GM18502 (cell line): Measurements from ENCODE around the gene PTPRJ.
A peak's percentile ranks its signal among the peaks of the same experiment; 100 is the strongest.

Source experiments
- ATAC-seq: cut with Tn5 transposase; IDR thresholded peaks from one replicate; pipeline ENCODE4 v1.9.1; 2021; ENCODE audit warnings: mild to moderate bottlenecking; ENCODE audit not compliant: unreplicated experiment, poor library complexity

Gene PTPRJ

DNA sequence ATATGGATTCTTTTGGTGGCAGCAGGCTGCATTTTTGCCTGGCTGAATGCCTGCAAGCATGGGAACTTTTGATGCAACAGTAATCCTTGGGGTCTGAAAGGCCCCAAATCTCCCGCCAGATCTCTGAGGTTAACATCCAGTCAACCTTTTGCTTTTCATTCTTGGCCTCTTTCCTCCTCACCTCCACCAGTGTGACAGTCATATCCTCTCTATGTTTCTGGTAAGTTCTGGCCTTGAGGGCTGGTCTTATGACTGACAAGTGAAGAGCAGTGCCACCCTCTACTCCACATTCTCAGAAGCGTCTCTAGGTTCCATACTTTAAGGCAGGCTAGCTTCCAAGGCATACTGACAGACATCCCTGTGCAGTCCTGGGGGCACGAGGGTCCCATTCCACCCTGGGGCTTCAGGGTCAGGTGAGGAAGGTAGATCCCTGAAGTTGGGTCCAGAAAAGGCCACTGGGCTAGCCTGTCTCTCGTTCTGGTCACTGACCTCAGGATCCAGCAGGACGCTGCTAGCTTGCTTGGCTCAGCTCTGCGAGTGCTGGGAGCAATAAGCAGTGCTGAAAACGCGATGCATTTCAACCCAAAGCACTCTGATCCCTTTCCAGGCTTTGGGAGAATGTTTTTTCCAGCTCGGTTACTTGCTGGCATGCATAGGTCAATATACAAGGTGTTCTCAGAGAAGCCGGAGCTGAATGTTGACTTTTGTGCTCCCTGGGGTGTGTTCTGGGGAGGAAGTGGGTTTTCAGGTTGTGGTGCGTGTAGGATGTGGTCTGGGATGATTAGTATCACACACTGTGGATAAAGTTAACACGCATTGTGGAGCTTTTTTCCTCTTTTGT is 75.2 kb downstream of the PTPRJ start:
- ATAC-seq, result peak; percentile 76

DNA sequence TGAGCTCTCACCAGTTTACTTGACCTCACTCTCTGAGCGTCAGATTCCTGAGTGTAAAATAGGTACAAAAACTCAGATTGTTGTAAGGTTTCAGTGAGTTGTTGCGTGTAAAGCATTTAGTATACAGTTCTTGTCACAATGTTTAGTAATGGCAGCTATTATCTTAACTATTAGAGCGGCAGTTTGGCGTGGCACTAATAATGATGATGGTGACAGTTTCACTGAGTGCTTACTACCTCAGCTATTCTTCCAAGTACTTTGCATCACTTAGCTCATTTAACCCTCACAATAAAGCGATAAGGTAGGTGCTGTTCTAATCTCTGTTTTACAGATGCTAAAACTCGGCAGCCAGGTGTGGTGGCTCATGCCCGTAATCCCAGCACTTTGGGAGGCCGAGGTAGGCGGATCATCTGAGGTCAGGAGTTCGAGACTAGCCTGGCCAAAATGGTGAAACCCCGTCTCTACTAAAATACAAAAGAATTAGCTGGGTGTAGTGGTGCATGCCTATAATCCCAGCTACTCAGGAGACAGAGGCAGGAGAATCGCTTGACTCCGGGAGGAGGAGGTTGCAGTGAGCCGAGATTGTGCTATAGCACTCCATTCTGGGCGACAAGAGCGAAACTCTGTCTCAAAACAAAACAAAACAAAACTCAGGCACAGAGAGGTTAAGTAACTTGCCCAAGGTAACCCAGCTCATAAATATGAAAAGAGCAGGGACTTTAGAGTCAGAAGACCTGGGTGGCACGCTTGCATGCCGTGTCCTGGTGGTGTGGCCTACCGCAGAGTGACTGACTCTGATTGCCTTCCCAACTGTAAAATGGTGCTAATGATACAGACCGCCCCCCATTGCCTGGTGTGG is 76.2 kb downstream of the PTPRJ start:
- no peak for ATAC-seq

DNA sequence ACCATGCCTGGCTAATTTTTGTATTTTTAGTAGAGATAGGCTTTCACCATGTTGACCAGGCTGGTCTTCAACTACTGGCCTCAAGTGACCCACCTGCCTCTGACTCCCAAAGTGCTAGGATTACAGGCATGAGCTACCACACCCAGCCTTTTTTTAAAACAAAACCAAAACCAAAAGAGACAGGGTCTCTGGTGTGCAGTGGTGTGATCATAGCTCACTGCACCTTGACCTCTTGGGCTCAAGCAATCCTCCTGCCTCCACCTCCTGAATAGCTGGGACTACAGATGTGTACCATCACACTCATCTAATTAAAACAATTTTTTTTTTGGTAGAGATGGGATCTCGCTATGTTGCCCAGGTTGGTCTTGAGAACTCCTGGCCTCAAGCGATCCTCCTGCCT is 77.7 kb downstream of the PTPRJ start:
- no peak for ATAC-seq

DNA sequence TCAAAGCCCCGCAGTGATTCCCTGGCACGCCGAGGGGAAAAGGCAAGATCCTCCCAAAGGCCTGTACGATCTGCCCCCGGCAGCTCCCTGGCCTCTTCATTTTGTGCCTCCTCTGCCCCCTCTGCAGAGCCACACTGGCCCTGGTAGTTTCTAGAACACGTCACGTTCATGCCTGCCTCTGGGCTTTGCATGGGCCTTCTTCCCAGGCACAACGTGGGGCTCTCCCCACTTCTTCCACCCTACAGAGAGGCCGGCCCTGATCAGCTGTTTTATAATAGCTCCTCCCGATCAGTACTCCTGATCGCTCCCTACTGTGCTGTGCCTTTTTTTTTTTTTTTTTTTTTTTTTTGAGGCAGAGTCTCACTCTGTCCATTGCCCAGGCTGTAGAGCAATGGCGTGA is 78.4 kb downstream of the PTPRJ start:
- no peak for ATAC-seq

DNA sequence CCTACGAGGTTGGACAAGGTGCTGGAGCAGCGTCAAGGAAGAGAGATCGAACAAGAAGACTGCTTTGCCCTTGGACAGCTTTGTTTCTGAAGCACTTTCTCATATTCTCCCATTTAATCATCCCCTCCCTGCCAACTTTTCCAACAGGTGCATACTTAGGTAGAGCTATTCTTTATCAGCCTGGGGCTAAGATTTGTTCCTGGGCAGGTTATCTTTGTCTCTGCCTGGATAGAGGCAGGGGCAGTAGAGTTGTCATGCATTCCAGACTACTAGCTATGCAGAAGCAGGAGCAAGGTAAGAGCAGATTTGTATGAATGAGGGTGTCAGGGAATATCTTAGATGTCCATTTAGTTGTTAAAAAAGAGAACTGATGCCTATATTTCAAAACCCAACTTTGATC is 82.3 kb downstream of the PTPRJ start:
- no peak for ATAC-seq

DNA sequence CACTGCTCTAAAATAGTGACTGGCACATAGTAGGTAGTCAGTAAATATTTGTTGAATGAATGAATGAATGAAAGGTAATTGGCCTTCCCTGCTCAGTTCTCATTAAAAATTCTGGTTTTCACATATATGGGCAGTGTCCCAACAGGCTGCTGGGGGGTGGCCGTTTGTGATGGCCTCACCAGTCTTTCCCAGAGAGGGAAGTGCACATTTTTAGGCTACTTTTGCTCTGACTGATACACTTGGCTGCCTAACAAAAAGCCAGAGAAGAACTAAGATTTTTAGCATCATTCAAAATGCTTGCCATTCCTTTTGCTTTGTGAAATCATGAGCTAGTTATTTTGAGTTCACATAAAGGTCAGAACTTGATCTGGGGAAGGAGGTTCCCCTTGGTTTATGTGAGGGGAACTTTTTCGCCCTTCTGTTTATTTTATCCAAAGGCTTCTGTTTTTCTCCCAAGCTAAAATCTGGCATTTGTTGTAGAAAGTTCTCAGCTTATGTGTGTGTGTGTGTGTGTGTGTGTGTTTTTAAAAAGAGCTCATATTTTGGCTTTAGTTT is 83.1 kb downstream of the PTPRJ start:
- ATAC-seq, result no peak

DNA sequence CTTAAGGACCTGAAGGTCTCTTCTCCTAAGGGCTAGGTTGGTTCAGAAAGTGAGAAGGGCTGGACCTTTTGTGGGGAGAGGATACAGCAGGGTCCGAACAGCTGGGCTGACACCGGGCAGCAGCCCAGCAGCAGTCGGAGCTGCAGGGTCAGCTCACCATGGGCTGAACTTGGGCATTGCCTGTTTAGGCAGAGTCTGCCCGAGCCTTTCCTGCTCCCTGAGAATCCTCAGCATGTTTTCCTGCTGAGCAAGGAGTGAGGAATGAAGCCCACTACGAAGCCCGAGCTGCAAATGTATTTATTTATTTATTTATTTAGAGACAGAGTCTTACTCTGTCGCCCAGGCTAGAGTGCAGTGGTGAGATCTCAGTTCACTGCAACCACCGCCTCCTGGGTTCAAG is 83.9 kb downstream of the PTPRJ start:
- ATAC-seq, result no peak

DNA sequence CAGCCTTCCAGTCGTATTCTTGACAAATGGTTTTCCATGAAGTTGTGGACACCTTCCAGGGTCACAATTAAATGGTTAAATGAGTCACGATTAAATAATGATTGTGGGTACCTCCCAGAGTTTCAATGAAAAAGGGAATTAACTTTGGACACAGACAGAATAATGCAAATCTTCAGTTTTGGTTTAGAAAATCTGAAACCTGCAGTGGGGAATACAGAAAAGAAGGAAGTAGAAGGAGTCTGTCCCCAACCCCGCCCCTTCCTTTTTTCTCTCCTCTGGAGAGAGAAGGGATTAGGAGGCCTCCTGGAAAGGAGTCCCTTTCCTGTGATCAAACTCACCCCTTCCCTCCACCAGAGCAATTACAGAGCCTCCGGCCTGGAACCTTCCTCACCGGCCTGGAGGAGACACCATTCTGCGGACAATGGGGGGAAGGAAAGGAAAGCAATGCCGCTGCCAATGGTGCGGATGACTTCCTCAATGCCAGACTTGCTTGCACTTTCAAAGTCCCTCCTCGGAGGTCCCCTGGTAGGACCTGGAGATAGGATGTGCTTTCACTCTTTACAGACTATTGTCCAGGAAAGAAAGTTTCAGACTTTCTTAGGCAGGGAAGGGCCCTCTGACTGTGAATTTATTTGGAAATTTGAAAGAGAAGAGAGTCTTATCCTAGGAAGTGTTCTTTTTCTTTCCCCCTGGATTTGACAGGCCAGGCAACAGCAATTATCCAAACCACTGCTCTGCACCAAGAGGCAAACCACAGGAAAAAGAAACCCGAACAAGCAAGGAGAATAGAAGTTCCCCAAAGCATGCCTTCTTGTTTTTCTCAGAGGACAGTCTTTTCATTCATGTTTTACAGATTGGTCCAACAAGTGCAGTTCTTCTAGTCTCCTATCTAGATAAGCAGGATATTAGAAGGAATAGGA is 86.8 kb downstream of the PTPRJ start:
- no peak for ATAC-seq

DNA sequence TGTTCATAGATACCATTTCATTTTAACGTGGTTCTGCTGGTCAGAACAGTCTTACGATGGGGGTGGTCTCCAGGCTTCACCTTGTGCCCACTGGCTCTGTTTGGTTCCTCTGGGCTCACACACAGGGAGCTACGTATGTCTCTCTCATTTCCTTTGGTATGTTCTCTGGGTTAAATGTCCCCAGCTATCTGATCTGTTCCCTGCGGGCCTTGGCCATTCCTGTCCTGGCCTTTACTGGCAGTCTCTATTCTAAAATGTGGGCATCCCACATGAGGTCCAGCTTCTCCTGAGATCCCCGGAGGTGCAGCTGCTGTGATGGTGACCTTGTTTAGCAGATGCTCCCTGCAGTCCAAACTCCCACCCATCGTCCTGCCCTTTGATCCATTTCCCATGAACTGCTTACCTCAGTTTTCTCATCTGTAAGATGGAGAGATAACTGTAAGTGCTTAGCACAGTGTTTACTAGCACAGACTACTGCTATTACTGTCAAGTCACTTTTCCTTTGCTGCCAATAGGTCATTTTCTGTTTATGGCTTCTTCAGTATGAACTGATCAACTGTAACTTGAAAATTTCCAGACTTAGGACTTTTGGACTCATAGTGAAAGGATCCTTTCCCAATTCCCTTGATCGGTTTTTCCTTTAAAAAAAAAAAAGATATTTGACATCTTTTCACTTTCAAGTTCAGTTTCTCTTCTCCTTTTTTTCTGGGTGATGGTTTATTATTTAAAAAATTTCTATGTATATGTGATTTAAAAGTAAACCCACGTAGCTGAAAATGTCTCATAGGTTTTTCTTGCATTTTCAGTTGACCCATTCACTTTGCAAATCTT is 92.9 kb downstream of the PTPRJ start:
- no peak for ATAC-seq

DNA sequence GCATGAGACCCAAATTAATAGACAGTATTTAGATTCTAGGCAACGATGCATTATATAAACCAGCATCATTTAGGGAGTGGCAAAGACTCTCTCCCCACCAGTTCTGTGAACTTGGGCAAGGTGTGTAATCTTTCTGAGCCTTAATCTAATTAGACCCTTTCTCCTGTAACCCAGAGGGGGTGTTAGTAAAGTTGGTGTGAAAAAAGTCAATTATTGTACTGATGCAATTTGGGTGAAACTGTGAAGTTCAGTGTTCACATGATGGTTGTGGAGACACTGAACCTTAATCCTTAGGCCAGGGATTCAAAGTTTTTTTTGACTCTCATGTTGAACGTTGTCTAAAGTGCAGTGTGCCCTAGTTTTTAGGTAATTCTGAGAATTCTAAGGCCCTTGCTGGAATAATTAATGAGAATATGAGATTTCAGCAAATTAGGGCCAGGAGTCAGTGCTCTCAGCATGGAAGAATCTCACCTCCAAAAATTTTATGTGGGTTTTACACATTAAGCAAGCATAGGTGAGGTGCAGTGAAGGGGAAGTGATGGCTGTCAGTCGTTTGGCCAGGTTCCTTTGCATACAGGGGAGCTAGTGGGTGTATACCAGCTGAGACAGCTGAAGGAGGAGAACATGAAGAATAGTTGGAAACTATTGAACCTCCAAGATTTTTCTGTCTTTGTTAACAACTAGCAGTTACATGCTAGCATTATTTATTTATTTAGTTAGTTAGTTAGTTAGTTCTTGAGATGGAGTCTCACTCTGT is 94.2 kb downstream of the PTPRJ start:
- peak; percentile 63 for ATAC-seq

DNA sequence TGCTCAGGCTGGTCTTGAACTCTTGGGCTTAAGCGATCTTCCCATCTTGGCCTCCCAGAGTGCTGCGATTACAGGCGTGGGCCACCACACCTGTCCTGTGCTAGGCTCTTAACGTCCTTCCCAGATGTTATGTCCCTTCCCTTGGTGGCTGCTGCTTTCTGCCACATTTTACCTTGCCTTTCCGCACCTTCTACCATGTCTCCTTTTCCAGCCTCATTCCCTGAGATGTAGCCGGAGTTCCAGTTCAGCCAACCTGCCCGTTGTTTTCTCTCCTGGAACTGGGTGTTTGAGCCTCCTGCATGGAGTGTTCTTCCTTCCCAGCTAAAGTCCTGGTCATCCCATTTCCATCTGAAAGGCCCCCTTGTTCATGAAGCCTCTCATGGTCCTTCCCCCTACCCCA is 95.3 kb downstream of the PTPRJ start:
- no peak for ATAC-seq

DNA sequence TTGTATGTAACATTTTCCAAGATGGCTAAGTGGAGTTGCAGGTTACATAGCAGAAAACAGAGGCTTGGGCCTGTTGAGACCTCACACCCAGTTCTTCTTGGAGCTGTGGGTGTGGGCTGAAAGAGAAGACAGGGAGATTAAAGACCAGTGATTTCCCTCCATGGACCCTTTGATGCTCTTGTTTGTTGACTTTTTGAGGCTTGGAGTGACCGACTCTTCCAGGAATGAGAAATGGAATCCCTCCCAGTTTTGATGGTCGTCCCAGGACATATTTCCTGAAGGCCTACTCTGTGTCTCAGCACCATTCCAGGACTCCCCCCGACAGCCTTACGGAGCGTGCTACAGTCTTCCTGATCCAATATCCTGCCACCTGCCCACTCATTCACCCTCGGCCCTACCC is 96.9 kb downstream of the PTPRJ start:
- ATAC-seq, result no peak

DNA sequence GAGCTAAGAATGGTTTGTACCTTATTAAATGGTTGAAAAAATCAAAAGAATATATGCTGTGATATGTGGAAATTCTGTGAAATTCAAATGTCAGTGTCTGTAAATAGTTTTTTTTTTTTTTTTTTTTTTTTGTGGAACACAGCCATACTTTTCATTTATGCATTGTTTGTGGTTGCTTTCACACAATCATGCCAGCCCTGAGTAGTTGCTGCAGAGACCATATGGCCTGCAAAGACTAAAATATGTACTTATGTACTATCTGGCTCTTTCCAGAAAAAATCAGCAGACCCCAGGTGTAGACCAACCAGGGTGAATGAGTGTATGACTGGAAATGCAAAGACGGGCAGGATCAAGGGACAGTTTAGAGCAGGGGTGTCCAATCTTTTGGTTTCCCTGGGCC is 98.3 kb downstream of the PTPRJ start:
- ATAC-seq, result no peak

DNA sequence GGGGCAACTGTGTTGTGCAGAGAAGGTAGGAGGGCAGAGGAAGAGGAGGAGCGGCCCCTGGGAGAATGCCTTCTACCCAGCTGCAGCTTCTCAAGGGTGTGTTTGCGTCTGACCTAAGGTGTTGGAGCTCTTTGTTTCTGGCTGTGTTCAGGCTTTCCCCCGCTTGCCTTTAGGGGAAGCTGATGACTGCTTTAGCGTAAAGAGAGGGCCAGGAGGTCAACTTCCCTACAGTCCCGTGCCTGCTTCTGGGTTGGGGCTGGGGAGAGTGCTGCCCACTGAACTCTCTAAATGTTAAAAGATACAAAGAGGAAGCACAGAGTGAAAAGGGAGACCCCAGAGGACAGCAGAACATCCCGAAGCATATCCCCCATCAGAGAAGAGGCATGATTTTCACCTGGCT is 99.2 kb downstream of the PTPRJ start:
- ATAC-seq, result no peak

DNA sequence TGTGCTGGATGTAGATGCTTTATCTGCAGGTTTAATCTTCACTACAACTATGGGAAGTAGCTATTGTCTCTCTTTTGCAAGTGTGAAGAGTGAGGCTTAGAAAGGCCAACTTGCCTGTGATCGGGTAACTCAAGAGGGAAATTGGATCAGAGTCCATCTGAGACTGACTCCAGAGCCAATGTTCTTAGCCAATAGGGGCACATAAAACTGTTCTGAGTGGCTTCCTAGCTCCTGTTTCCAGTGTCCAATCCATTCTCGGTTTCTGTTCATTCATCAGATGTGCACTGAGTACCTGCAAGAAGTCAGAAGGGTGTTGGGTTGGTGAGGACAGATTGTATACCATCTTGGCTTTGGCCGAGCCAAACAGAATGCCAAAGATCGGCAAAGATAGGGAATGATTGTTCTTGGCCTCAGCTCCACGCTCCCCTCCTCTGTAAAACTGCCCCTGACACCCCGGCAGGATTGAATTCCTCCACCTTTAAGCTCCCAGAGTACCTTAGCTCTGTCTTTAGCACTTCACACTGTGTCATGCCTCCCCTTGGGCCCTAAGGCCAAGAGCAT is 100.0 kb downstream of the PTPRJ start:
- no peak for ATAC-seq

DNA sequence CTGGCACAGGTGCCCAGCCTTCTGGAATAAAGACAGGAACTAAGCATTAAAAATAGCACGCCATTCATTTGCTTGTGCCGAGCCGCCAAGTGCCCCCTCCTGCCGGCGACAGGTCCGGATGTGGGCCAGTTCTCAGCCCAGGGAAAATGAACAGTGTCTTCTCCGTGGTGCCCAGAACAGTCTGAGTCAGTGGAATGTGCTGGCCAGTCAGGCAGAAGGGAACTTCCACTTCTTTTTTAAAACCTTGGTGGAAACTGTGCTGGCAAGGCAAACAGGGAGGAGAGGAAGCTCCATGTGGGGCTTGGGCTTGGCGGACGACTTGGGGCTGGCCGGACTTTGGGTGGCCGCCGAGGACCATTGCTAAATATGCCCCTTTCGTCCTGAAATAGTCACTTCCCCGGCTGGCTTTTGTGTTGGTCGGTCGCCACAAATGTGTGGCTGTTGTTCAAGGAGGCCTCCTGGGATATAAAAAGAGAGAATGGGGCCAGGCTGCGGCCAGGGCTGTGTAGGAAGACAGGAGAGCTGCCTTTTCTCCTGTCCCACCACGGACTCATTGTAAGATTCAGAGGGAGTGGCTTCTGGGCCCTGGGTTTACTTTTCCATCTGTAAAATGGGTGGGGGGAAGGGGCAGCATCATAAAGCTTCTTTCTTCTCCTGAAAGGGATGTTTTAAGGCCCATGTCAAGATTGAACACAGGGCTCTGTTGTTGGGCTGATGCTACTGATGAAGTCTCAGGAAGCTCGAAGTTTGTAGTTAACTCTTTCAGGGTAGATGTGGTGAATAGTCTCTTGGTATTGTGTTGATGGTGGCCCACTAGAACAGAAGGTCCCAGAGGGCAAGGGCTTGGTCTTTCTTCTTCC is 101.0 kb downstream of the PTPRJ start:
- no peak for ATAC-seq

DNA sequence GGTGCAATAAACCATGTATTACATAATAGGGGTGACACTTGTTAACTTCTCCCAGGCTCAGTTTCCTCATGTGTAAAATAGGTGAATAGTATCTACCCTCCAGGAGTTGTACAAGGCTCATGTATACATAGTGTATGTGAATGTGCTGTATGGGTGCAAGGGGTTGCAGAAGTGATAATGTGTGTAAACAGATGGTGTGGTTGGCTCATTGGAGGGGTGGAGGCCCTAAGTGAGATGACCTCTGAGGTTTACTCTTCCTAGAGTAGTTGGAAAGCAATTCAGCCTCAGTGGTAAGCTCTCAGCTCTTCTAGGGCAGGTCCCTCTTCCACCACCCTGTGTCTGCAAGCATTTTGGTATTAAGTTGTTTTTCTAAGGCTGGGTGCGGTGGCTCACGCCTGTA is 102.4 kb downstream of the PTPRJ start:
- ATAC-seq, result no peak
